HG02943 (cell line): ENCODE measurements around the gene SPATA31D1.

Source experiments
- ATAC-seq: cut with Tn5 transposase; IDR thresholded peaks from one replicate; pipeline ENCODE4 v1.9.1; 2021; ENCODE audit warnings: mild to moderate bottlenecking, low read depth, moderate library complexity; ENCODE audit not compliant: unreplicated experiment

SPATA31D1 gene

GRCh38 chr9:82020331-82020730 lies 31.8 kb downstream of the SPATA31D1 start:
- ATAC-seq: no peak

- ATAC-seq: no peak
Observed at GRCh38 chr9:82021198-82021597, 32.6 kb downstream of the SPATA31D1 start.

GRCh38 chr9:82022121-82022520 lies 33.5 kb downstream of the SPATA31D1 start:
- no peak for ATAC-seq

- no peak for ATAC-seq
Observed at GRCh38 chr9:82024908-82025307, 36.3 kb downstream of the SPATA31D1 start.

GRCh38 chr9:82031538-82032280 lies 43.1 kb downstream of the SPATA31D1 start:
- ATAC-seq: no peak

- ATAC-seq: no peak
Observed at GRCh38 chr9:82034956-82035731, 46.6 kb downstream of the SPATA31D1 start.

GRCh38 chr9:82036086-82036485 lies 47.5 kb downstream of the SPATA31D1 start:
- no peak for ATAC-seq

- ATAC-seq: no peak
Observed at GRCh38 chr9:82037126-82037525, 48.6 kb downstream of the SPATA31D1 start.

- no peak for ATAC-seq
Observed at GRCh38 chr9:82038897-82039296, 50.3 kb downstream of the SPATA31D1 start.
